ENCODE measurements around the gene DKK3.

GRCh38 chr11:11997049-11997322 lies 11.4 kb downstream of the DKK3 start:
- TF ChIP-seq POLR2AphosphoS5 (IDR thresholded peaks at IDR 0.05; ENCODE audit: borderline replicate concordance, low read depth, low read length) (no peak), EZH2 (IDR thresholded peaks at IDR 0.05) (no peak)

Data from SK-N-MC (cell line).